GM18951 (cell line): ENCODE measurements around the gene ST3GAL4.

ENCODE experiments used
- POLR2A ChIP-seq: IDR thresholded peaks from 4 replicates; pipeline ENCODE4 v1.6.1; 2011; ENCODE audit warnings: mild to moderate bottlenecking; ENCODE audit not compliant: insufficient read length, insufficient read depth; ENCODE audit errors: extremely low read depth
- in situ Hi-C: fragments of 300-500 bp; cut with MboI; formaldehyde crosslinking; loops from one replicate; pipeline ENCODE4 v1.12.0; 2022; ENCODE audit warnings: low sequenced_read_pairs, mixed read lengths, inconsistent platforms; ENCODE audit not compliant: unreplicated experiment

Gene ST3GAL4

DNA sequence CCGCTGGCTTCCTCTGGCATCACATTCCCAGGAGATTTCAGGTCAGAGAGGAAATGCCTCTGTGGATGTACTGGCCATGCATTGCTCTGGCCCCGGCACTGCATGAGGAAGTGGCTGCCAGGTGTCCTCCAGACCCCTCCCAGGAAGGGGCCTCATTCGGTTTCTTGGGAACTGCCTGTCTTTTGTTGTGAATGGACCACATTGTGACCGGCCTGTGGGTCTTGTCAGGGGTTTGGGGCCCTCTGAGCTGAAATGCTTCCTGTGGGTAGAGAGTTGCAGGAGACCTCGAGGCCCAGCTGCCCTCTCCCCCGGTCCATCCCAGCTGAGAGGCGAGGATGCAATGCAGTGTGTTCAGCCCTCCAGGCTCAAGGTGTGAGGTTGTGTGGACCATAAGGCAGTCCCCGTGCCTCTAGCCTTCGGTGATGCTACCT, 18.8 kb upstream of the ST3GAL4 start:
- TF ChIP-seq POLR2A = no peak
- in situ Hi-C loops = no loop called here

DNA sequence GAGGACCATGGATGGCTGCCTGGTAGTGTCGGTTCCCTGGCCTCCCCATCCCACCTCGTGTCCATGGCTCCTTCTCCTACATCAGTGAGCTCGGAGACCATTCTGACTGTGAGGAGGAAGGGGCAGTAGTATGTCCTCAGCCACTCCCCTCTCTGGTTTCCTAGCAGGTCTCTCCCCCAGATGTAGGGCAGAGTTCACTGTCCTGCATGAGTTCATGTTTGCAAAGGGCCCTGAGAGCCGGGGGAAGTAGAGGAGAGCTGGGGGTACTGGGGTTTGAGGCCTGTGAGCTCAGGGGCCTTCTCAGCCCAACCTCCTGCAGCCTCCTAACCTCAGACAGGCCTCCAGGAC, 18.4 kb upstream of the ST3GAL4 start:
- in situ Hi-C loops = no loop called here

DNA sequence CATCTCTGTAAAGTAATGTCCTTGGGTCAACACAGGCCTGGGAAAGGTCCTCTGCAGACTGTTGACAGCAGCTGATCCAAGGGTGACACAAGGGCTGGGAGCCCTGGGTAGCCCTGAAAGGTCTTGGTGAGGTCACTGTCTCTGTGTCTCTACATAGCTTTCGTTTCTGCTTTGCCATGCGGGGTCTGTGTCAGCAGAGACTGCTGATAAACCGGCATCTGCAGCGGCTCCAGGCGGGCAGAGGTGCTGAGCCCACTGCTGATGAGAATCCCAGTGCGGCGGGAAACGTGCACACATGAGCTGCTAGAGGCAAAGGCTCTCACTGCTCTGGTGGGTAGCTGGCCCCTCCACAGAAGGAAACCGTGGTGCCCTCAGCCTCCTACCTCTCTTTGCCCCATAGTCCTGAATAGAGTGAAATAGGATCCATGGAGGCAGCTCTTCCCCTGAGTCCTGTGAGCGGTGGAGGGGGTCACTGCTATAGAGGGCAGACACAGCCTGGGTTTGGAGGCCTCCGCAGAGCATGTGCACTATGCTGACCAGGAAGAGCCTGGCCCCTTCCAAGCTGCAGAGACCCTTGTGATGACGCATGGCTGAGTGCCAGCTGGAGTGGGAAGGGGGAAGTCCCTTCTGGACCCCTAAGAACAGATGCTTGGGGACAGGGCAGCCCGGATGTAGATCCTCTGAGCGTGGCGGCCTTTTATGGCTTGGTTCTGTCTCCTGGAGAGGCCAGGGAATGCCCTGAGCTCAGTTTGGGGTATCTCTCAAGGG, 17.8 kb upstream of the ST3GAL4 start:
- in situ Hi-C loops = no loop called here
- TF ChIP-seq POLR2A = no peak

More for the DNA sequence above, 18.4 kb upstream of the ST3GAL4 start:
- TF ChIP-seq POLR2A = no peak

DNA sequence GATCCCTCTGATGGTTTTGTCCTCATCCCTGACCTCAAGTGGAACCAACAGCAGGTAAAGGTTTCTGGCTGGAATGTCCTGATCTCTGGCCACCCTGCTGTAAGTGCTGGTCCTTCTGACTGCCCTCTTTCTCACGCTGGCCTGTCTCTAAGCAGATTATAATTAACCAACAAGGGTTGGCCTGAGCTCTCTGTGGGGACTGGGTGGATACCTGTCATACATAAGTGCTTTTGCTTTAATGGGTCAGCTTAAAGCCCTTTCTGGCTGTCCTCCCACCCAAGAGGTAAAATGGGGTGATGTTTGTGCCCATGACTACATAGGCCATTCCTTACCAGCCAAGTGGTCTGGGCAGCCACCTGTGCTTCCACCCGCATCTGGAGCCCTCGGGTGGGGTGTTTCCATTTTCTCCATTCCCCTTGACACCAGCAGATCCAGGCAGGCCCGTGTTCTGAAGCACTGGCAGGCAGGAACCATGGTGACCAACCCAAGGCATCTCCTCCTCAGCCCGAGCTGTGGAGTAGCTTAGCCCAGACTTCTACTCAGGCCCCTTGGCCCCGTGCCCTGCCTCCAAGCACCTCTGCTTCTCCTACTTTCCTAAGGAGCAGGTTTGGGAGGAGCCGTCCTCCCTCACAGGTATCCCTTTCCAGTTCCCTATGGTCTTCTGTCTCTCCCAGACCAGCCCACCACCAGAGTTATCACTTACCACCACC, 17.0 kb upstream of the ST3GAL4 start:
- TF ChIP-seq POLR2A = no peak
- in situ Hi-C loops = no loop called here

DNA sequence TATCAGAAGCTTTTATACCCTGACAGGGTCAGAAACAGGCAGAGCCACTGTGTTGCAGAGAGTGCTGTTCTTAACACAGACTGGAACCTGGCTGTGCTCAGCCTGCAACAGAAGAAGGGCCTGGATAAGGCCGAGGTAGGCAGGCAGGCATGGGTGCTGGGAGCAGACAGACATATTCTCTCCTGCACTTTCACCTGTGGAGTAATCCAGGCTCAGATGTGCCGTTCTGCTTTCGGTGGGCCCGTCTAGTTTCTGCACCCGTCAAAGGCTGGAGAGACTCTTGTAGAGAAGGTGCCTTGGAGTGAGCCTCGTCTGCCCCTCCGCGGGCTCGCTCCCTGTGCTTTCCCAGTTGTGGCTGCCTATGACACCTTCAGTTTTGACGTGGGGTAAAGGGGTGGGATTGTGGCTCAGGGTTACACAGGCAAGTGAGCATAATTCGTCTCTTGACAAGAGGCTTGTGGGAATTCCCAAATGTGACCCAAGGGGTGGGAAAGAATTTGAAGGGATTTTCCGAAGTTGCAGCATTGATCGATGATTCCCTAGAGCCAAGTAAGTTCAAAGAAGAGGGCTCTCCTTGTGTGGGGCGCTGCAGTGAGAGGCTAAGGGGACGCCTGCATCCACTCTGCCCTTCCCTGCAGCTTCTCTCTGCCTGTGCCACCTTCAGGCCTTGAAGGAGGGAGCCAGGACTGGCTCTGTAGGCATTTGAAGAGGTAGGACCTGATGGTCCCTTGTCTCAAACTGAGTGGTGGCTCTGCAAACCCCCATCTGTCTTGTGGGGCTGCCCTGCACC, 16.2 kb upstream of the ST3GAL4 start:
- in situ Hi-C loops = no loop called here
- TF ChIP-seq POLR2A = no peak

DNA sequence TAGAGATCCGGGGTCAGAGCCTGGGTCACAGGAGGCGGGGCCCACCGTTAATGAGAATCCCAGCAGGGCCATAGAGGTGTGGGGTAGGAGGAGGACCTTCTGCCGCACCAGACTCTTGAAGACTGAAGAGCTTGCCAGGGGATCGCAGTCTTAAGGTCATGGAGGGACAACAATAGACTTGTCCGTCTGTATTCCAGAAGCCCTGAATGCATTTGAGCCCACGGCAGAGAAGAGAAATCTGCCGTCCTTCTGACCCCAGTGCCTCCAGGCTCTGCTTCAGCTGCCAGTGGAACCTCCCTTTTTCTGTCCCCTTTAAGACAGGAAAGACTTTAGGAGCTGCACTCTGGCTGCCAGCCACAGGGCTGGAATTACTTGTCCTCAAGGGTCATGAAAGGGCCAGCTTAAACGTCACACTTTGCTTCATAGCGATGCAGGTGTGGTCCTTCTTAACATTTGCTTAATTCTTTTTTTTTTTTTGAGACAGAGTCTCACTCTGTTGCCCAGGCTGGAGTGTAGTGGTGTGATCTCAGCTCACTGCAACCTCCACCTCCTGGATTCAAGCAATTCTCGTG, 15.5 kb upstream of the ST3GAL4 start:
- in situ Hi-C loops = no loop called here
- no peak for TF ChIP-seq POLR2A

DNA sequence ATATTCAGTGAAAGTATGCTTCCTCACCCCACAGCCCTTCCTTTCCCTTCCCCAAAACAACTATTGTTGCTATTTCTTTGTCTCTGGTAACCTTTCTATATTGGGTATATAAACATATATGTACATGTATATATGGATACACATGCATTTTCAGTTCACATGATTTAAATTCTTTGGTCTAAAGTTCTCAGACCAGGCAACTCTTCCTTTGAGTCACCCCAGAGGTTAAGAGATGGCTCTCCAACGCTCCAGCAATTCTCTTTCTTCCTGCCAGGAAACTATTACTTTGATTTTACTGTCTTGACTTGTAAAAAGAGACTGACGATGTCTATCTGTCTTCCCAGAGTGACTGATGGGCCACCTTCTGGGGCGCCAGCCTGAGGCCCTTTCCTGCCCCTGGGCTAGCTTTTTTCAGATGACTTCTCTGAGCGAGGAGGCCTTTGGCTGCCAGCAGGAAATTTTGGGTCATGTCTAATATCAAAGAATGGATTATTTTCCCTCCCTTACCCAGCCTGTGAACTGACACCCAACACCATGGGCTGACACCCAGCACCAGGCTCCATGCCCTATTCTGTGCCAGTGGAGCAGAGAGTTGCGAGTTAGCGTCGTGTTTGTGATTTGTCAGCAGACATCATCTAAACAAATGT, 14.4 kb upstream of the ST3GAL4 start:
- in situ Hi-C loops = no loop called here
- TF ChIP-seq POLR2A = no peak

DNA sequence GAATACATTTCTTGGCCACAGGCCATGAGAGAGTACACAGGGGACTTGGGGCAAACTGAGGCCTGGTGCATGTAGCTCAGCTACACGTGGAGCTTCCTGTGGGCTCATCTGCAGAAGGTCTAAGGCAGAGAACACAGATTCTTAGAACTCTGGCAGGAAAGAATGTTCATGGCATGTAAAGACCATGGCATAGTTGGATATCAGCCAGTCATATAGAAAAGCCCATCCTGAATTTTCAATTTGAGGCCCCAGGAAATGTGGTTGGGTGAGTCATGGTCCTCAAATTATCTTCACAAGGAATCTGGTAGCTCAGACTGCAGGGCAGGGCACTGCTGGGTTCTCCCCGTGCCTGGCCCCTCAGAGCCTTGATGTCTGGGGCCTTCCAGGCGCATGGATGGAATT, 13.7 kb upstream of the ST3GAL4 start:
- in situ Hi-C loops = no loop called here
- TF ChIP-seq POLR2A = no peak

DNA sequence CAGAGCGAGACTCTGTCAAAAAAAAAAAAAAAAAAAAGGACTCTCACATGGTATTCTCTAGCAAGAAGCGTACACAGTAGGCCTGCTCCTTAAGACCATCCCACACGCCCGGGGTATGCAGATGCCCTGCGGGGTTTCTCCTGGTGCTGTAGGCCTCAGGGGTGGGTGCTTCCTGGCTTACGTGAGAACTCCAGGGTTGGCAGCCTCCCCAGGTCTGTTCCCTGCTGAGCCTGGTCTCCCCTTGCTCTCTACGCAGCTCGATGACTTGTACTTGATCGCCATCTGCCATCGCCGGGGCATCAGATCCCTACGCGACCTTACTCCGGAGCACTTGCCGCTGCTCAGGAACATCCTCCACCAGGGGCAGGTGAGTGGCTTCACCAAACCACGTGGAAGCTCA, 12.4 kb upstream of the ST3GAL4 start:
- in situ Hi-C loops = no loop called here
- no peak for TF ChIP-seq POLR2A

DNA sequence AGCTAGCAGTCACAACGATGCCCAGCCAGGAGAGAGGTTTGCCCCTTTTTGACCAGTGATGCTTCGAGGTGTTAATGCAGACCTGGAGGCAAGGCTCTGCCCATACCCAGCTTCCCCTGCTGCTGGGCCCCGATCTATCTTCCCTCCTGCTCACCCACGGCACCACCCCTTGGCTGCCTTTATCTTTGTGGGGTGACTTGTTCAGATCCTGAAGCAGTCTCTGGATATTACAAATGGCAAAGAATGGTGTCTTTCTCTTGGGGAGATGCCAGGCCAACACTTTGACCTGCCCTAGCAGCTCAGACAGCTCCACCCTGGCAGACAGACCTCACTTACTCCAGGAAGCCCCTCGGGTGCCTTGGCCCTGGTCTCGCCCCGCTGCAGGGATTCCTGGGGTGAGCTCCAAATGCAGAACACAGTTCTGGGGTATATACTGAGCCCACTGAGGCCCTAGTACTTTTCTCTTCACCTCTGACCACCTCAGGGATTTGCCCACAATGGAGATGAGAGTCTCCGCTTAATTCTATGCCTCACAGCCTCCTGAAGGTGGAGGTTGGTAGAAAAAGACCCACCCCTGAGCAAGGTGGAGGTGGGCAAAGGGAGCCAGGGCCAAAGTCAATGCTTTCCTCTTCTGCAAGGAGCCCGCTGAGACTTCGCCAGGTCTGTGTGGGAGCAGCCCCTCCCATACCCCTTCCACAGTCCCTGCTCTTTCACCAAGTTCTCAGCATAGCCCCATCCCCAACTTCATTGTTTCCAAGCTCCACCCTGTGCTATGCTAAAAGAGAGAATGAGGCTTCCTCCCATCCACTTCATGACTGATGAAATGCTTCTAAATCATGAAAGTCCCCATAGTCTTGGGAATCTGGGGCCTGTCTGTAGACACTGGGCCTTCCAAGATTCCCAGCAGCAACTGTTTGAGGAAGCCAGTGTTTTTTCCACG, 11.1 kb upstream of the ST3GAL4 start:
- in situ Hi-C loops = no loop called here

DNA sequence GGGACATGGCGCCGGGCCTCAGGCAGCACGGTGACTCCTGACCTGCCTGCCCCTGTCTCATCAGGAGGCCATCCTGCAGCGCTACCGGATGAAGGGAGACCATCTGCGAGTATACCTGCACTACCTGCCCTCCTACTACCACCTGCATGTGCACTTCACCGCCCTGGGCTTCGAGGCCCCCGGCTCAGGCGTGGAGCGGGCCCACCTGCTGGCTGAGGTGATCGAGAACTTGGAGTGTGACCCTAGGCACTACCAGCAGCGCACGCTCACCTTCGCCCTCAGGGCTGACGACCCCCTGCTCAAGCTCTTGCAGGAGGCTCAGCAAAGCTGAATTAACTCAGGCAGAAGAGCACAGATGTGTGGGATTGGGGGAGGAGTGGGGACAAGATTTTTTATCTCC, 10.2 kb upstream of the ST3GAL4 start:
- in situ Hi-C loops = no loop called here
- no peak for TF ChIP-seq POLR2A

More for the DNA sequence above, 11.1 kb upstream of the ST3GAL4 start:
- no peak for TF ChIP-seq POLR2A

DNA sequence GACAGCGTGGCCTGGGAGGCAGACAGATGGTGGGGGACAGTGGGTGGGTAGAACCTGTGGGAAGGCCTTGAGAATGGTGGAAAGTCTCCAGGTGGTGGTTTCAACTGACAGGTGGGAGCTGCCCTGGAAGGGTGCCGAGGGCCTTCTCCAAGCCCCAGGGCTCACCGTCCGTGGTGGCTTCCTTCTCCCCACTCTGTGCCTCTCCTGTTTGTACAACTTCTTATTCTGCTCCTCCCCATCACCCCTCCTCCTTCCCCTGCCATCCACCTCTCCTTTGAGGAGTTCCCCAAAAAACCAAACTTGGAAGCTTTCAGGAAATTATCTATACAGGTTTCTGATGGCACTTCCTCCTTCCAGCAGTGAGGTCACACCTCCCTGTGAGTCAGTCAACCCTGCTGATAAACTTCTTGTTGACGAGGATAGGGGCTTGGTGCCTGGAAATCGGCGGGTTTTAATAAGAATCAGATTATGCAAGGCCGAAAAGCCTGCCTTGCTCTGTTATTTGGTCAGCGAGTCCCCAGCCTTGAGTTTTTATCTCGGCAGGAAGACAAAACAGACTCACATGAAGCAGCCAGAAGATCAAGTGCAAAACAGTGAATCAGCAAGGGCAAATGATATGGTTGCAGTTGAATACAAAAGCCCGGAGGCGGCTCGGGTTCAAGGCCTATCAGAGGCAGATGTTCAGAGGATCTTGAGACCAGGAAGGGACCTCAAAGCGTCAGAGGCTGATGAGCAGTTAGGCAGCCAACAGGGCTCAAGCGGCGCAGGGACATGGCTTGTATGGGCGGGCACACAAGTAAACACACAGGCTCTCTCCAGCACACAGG, 9.5 kb upstream of the ST3GAL4 start:
- in situ Hi-C loops = no loop called here
- no peak for TF ChIP-seq POLR2A
